Central memory CD4-positive, alpha-beta T cell (primary cell): ENCODE data around the gene EPHA7.

ENCODE experiments used
- DNase-seq: peaks from one replicate; pipeline ENCODE4 v3.0.0; 2022
- total RNA-seq, 3 experiments: gene quantifications; one replicate each; lab custom pipeline; 2026; lab: John Stamatoyannopoulos, UW

Gene EPHA7
- 0 reads per million in 3 experiments for total RNA-seq

DNA sequence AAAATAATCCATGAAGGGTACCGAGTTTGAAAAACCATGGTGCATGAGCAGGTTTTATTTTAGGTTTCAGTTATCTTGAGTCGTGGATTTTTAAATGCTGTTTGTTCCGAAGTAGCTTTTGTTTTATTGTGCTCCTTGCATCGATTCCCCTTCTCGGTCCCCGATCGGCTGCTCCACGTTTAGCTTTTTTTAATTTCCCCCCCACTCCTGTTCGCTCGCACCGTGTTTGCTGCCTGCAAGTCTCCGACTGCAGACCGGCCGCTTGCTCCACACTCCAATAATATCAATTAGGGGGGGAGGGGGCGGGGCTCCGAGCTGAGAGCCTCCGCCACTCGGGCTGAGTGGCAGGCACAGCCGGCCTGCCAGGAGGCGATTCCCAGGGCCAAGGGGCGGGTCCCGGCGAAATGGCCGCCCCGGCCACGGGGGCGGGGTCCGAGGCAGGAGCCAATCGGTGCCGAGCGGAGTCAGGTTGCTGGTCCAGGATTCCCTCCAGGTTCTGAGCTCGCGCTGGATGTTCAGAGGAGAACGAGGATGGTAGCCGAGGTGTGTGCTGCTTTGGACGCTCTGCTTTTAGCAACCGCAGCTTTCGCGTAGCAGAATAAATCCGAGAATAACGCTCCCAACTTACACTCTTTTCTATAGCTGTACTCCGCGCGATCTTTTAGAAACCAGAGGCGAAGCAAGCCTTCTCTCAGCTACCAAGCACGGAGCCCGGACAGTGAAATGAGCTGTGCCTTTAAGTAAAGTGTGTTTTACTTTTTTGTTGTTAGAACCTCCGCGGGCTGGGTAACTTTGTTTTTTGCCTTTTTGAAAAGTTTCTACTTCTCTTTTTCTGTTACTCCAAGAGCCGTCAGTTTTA lies at the start of gene EPHA7:
TSS of gene EPHA7 (minus strand) at position 256 of the 859 bp plus-strand sequence. CDS start at position 38, 218 bp downstream.
- DNase-seq, result no peak

DNA sequence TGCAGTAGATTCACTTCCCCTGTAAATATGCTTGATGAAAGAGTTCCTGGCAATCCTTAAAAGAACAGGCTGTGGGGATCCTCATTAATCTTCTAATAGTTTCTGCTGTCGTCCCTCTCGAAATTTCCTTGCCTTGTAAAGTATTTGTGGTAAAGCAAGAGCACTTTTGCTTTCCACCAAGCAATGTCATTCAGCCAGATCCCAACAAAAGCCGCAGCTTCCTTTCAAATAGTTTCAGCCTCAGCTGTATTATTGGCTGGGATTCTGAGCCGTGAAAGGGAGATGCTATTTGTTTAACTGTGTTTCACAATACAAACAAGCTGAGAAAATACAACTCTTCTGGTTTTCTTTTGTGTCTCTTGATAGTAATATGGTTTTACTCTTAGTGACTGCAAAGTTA lies 48.9 kb upstream of the EPHA7 start:
- no peak for DNase-seq

- DNase-seq, result no peak
Measured at GRCh38 chr6:93454533-93454932, 35.2 kb upstream of the EPHA7 start.

GRCh38 chr6:93453956-93454355 lies 34.6 kb upstream of the EPHA7 start:
- no peak for DNase-seq

DNA sequence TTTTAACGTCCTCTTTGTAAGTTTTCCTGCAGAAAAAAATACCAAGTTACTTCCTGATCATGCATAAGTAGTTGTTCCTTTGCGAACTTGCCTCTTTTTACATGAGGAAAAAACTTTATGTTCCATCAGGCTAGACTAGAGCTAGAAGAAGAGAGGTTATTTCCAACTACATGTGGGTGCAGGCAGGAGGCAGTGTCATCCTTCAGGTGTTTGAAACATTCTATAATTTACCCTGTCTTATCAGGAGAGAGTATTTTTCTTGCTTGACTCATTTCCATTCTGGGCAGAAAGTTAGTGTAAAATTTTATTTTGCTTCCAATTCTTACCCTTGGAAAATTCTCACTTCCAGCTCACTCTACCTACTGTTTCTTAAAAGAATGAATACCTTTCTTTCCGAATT lies 28.5 kb upstream of the EPHA7 start:
- no peak for DNase-seq

DNA sequence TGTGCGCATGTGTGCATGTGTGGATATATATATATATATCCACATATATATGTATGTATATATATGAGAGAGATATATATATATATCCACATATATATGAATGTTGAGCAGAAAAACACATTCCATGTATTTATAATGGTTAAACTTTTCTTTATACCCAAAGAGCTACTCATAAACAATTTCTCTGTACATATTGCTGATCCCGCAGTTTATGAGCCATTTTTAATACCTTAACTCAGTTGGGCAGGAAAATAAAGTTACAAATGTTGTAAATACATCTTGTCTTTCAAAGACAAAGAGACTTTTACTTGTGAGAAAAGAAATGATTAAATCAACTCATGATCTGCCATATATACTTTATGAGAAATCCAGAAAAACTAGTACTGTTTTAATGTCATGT lies 18.1 kb upstream of the EPHA7 start:
- no peak for DNase-seq

GRCh38 chr6:93433592-93433991 lies 14.2 kb upstream of the EPHA7 start:
- no peak for DNase-seq

GRCh38 chr6:93424303-93425064 lies 5.1 kb upstream of the EPHA7 start:
- DNase-seq, result no peak

DNA sequence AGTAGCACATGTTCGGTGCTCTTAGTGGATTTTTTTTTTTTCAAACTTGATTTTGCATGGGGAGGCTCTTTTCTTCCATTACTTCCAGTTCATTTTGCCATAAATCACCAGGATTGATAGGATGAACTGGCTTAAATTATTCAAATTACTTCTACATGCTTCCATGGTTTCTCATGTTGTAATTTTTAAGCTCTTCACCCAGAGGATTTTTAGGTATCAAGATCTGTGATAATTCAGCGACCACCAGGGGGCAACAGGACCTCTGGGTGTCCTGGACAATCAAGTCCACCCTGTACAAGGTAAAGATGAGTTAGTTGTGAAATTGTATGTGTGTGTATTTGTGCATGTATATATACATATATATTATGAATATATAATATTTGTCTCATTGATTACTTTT lies 4.2 kb upstream of the EPHA7 start:
- no peak for DNase-seq

DNA sequence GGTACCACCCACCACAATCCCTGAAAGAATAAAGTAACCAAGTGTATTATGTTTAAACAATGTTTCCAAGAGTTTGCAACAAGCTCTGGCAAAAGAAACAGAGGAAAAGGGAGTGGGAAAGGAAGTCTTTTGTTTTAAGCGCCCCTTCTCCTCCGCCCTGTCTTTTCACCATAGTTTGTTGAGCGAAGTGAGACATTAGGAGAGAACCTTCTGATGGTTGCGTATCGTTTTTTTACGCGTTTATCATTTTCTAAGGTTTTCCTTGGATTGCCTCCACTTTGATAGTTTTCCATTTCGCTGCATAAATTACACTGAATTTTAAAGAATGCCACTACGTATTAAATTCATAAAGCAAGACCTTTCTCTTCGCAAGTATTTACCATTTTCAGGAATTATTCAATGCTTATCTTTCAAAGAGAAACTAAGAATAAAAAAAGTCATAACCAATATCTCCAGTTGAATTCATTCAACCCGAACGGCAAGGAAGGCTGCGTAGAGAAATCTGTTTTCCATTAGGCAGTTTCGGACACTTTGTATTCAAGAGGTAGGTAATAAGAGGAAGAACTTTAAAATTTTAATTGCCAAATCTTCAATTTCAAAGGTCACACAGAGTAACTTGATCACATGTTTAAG lies 920 bp upstream of the EPHA7 start:
- DNase-seq, result no peak

DNA sequence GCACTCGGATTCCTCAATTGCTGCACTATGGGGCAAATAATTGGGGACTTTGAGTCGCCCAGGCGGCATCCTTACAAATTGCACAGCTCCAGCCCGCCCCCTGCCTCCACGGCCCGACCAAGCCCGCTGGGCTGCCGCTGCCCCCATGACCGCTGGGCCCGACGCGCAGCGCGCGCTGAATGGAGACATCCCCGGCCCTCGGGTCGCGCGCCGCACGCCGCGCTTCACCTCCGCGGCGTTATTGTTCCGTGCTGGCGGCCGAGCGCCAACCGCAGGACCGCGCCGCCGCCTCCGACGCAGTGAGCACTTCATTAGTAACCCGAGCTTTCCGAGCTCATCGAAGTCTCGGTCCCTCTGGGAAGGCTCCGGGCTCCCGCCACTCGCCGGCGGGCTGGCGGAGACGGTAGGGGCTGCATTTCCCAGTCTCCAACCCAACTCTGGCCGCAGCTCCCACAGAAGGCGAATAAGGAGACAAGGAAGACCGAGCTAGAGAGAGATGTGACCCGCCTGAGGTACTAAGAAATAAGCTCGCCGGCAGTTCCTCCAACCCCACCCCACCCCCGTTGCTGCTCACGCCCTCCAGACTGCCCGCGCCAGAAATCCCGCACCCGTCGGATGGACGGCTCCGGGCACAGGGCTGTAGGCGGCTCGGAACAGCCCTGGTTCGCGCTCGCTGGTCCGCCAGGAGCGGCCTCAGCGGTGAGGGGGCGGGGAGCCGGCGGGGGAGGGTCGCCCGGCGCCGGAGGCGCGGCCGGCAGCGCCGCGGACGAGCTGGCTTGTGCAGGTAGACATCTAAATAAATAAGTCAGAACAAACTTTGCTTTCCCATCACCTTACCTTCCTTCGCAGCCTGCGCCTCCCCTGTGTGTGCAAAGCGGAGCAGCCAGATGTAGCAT lies 703 bp downstream of the EPHA7 start:
- no peak for DNase-seq

DNA sequence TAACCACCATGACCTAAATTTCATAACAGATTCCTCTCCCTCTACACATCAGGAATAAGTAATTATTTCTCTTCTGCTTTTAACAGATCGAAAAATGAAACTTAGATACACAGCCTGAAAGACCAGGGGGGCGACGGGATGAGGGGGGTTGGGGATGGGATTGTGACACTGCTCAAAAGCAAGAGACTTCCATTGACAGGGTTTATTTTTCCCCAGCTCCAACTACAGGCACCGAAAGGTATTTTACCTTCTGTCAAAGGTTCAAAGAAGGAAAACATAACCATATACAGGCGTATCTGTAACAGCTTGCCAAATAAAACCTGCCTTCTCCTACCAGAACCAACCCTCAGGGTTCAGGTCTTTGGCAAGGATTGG lies 1.3 kb downstream of the EPHA7 start:
- DNase-seq, result no peak

- no peak for DNase-seq
Measured at GRCh38 chr6:93417421-93418013, 1.8 kb downstream of the EPHA7 start.

DNA sequence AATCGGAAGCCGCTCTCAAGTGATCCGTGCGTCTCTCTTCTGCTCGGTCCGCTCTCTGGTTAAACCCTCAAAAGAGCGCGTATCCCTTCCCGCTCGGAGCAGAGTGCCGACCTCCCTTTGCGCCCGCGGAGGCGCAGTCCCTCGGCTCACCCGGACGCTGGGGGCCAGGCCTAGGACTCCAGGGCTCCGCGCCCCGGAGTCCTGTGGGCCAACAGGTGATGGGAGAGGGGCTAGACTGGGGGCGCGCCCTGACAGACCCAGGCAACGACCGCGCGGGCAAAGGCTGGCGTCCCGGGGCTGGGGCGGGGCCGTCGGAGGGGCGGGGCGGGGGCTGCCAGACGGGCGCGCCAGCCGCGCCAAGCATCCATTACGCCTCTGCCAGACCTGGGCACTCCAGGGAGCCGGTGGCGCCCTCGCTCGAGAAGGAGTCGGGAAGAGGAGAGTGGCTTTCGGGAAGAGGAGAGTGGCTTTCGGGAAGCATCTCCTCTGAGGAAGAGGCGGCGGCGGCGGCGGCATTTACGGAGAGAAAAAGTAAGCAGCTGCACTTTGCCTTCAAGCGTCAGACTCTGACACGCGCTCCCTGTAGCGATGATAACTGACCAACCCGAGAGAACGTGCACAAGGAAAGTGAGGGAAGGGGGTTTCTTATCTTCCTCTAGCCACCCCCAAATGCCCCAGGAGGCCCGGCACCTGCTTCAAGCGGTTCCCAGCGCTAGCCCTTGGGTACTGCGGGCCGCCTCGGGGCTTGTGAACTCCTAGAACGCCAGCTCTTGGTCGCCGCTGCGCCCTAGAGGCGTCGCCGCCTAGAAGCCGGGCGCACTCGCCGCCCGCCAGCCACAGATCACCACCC lies 2.6 kb downstream of the EPHA7 start:
- DNase-seq, result no peak

DNA sequence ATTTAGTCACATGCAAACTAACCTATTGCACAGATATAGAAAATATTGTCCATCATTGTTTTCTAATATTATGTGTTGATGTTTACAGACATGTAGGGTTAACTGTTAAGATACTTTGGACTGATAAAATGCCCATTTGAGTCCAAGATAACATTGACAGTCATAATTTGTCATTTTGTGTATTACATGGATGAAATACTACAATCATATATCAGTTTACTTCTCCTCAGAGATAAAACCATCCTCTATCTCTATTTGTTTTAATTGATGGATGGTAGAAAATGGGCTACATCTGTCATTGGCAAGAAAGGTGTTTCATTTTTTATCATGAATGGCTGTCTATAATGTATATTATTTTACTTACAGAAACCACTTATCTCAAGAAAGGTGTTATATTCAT lies 6.2 kb downstream of the EPHA7 start:
- DNase-seq, result no peak

DNA sequence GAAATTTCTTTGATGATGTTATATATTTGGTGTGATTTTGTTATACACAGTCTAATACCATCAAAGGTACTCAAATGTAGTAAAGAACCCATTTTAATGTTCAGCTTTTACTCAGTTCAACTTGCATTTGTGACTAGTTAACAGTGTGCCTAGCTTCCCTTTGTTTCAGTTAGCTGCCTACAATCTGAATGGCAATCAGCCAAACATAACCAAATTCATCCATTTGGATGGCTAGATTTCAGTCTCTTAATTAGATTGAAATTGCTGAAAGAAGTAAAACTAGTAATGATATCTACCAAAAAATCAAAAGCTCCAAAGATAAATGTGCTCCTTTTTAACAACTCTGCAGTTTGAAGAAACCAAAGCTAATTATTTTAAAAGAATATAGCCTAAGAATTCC lies 6.9 kb downstream of the EPHA7 start:
- no peak for DNase-seq

- DNase-seq, result no peak
Measured at GRCh38 chr6:93407186-93407585, 12.2 kb downstream of the EPHA7 start.

DNA sequence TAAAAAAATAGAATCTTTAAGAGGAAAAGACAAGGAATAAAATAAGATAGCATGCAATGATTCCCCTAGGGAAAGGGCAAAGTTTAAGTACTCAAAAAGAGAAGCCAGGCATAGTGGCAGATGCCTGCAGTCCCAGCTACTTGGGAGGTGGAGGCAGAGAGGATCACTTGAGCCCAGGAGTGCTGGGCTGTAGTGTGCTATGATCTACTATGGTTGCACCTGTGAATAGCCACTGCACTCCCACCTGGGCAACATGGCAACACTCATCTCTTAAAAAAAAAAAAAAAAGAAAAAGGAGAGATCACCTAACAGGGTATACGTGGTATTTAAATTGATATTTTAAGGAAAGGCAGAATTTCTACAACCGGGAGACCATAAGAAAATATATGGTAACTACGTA lies 16.0 kb downstream of the EPHA7 start:
- DNase-seq, result no peak

GRCh38 chr6:93398723-93399122 lies 20.6 kb downstream of the EPHA7 start:
- DNase-seq, result no peak

DNA sequence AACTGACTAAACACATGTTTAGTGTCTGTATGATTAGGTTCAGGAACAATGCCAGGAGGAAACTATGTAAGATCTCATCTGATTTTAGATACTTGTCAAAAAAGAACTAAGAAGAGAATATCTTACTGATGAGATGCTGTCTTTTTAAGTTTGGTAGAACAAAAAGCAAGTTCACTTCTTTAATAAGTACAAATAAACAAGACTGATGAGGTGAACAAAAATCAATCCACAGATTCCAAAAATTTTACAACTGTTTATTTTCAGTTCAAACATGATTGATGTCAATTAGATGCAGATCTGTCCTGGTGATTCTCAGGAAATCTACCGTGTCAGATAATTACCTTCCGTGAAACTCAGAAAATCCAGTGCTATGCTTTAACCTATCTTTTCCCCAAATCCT lies 24.9 kb downstream of the EPHA7 start:
- no peak for DNase-seq

DNA sequence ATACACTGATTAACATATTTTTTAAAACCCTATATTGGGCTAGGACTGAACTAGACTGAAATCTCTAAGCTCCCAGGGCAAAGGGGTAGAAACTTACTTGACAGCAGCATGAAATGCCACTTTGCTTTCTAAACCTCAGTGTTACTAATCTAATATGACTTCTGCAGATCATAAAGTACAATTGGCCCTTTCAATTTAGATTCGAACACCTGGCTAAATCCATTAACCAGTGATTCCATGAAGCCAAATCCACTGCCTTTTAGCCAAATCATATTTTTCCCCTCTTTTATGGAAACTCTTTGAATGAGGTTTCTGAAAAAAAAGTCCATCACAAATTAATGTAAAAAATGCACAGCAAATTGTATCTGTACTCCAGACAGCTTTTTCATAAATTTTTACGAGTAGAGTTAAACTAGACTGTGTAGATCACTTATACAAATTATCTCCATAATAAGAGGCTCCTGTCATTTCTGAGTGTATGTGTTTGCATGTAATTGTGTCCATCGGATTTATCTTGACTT lies 25.7 kb downstream of the EPHA7 start:
- no peak for DNase-seq
